ENCODE measurements around the gene MAGEB17. TPM values are rescaled to one million over a fixed set of nuclear protein-coding genes. Genes with fewer than 3 reads are reported as not detected.

The MAGEB17 gene
- polyA plus RNA-seq, 1 donor (not counting 4 experiments of a cell fraction or from before 2014, with no cell fraction given): not detected

GRCh38 chrX:16215660-16216059, 48.4 kb downstream of the MAGEB17 start:
- H3K27ac ChIP-seq (ENCODE audit: control insufficient read depth, insufficient read depth, low read length): no peak overlapping the region
- H3K9me3 ChIP-seq (ENCODE audit: control insufficient read depth, low read depth, low read length): no peaks in the 10 kb centered on the region
- DNase-seq (ENCODE audit: low read depth, low spot score) (no peak), FAIRE-seq (no peak)
- H4K20me1 ChIP-seq (ENCODE audit: control insufficient read depth, extremely low read depth, insufficient read depth, low read length): no peaks in the 10 kb centered on the region
- H3K4me3 ChIP-seq (ENCODE audit: control insufficient read depth in 2 of 3, extremely low read depth in 1 of 3, insufficient read depth in 2 of 3, low read depth in 1 of 3, low read length in 3 of 3): no peak overlapping the region
- no peaks in the 10 kb centered on the region for H3K36me3 ChIP-seq (ENCODE audit: control insufficient read depth in 2 of 2, extremely low read depth in 1 of 2, insufficient read depth in 2 of 2, low read length in 2 of 2)
- no peak overlapping the region for H2AFZ ChIP-seq (ENCODE audit: control insufficient read depth, low read length)
- H3K79me2 ChIP-seq (ENCODE audit: control insufficient read depth, insufficient read depth, low read length): no peaks in the 10 kb centered on the region
- no peaks in the 10 kb centered on the region for H3K9me1 ChIP-seq (ENCODE audit: control insufficient read depth, extremely low read depth, insufficient read depth, low read length)
- dilution Hi-C loops (cut with MboI; ENCODE audit: extremely low pct_ligation_motif_present, low sequenced_read_pairs): no loop called here
- H3K9ac ChIP-seq (ENCODE audit: control insufficient read depth, extremely low read depth, insufficient read depth, low read length): no peak overlapping the region
- H3K27me3 ChIP-seq (ENCODE audit: control insufficient read depth, extremely low read depth, insufficient read depth, low read length): no peaks in the 10 kb centered on the region
- H3K4me1 ChIP-seq (ENCODE audit: control insufficient read depth, extremely low read depth, insufficient read depth, low read length): no peaks in the 10 kb centered on the region
- H3K4me2 ChIP-seq (ENCODE audit: control insufficient read depth, extremely low read depth, insufficient read depth, low read depth, low read length): no peak overlapping the region
- TF ChIP-seq EZH2 (IDR thresholded peaks at IDR 0.05; ENCODE audit: low read length): no peak
- TF ChIP-seq, protein P1, sequence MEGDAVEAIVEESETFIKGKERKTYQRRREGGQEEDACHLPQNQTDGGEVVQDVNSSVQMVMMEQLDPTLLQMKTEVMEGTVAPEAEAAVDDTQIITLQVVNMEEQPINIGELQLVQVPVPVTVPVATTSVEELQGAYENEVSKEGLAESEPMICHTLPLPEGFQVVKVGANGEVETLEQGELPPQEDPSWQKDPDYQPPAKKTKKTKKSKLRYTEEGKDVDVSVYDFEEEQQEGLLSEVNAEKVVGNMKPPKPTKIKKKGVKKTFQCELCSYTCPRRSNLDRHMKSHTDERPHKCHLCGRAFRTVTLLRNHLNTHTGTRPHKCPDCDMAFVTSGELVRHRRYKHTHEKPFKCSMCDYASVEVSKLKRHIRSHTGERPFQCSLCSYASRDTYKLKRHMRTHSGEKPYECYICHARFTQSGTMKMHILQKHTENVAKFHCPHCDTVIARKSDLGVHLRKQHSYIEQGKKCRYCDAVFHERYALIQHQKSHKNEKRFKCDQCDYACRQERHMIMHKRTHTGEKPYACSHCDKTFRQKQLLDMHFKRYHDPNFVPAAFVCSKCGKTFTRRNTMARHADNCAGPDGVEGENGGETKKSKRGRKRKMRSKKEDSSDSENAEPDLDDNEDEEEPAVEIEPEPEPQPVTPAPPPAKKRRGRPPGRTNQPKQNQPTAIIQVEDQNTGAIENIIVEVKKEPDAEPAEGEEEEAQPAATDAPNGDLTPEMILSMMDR (optimal IDR thresholded peaks at IDR 0.05 in 1 of 3, IDR thresholded peaks at IDR 0.05 in 1 of 3, conservative IDR thresholded peaks at IDR 0.05 in 1 of 3; ENCODE audit: extremely low read depth in 1 of 3, insufficient read depth in 2 of 3, low read length in 3 of 3): no peak

Other genes with a start within 250 kb of the MAGEB17 start
- gene GRPR, start 43.9 kb upstream of the MAGEB17 start, polyA plus RNA-seq: 0.06 to 0.08 TPM (median 0.07 TPM) in 3 replicates